DMS153 (cell line): ENCODE measurements around the gene NEXMIF.
"Not testable (repeated sequence)": the region's sequence is repeated elsewhere in the genome, so short reads cannot be mapped to it uniquely, and the experiment has no call there.

Experiments
- DNase-seq: peaks from one replicate; lab custom pipeline; 2025; lab: John Stamatoyannopoulos, UW

The NEXMIF gene

DNA sequence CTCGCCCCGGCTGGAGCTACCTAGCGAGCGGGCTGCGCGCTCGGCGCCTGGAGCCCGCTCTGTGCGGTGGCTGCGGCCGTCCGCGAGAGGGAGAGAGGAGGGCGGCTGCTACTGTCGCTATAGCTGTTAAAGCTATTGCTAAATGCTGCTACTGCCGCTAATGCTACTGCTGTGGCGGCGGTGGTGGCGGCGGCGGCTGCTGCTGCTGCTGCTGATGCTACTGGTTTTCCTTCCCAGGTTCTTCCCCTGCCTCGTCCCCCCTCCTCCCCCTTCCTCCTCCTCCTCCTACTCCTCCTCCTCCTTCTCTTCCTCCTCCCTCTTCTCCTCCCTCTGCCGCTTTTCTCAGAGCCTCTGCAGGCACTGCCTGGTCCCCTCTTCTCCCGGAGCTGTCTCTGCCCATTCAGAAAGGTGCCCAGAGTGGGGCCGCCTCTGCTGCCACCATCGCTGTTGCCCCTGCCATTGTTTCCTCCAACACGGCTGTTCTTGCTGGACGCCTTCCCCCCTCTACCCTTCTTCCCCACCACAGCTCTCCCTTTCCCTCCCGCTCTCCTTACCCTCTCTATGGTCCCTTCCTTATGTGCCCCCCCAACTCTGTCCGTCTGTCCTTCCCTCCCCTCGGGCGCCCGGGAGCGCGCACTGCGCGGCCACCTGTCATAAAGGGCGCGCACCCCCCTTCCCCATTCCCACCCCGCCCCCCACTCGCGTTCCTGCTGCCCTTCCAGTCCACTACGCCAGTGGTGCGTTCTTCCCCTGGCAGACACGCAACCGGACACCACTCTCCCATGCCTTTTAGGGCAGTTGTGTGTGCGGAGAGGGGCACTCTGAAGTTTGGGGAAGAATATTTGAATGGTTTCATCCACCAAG lies at the start of gene NEXMIF:
Gene NEXMIF, minus strand, starts transcription at position 228 of the 864 bp plus-strand sequence.
- peak; percentile 26 for DNase-seq

DNA sequence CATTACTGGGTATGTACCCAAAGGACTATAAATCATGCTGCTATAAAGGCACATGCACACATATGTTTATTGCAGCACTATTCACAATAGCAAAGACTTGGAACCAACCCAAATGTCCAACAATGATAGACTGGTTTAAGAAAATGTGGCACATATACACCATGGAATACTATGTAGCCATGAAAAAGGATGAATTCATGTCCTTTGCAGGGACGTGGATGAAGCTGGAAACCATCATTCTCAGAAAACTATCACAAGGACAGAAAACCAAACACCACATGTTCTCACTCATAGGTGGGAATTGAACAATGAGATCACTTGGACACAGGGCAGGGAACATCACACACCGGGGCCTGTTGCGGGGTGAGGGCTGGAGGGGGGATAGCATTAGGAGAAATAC lies 36.7 kb upstream of the NEXMIF start:
- not testable (repeated sequence) for DNase-seq

DNA sequence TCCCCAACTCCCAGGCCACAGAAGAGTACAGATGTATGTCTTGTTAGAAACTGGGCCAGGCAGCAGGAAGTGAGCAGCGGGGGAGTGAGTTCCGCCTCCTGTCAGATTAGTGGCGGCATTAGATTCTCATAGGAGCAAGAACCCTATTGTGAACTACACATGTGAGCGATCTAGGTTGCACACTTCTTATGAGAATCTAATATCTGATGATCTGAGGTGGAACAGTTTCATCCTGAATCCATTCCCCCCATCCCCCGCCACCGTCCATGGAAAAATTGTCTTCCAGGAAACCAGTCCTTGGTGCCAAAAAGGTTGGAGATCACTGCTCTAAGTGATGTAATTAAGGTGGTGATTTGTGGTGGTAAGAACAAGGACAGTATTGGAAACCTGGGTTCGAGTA lies 24.5 kb upstream of the NEXMIF start:
- no peak for DNase-seq

DNA sequence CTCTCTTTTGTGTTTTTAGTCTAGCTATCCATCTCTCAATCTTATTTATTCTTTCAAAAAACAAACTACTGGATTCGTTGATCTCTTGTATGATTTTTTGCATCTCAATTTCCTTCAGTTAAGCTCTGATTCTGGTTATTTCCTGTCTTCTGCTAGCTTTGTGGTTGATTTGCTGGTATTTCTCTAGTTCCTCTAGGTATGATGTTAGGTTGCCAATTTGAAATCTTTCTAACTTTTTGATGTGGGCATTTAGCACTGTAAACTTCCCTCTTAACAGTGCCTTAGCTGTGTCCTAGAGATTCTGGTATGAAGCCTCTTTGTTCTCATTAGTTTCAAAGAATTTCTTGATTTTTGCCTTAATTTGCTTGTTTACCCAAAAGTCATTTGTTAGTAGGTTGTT lies 15.2 kb upstream of the NEXMIF start:
- DNase-seq: no peak

DNA sequence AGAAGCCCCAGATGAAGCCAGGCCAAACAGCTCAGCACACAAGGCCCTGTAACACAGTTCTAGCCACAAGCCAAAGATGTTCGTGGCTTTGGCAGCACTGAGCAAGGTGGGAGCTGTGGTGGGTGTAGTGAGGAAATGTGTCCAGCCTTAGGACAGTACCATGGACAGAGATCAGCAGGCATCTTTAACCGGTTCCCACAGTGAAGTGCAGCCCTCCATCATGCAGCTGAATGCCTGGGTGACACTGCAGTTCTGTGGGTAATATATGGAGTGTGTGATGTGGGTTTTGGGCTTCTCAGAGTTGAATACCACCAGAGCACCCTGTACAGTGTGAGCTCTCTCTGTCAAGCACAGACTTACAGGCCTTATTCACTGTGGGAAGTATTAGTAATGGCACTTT lies 6.0 kb upstream of the NEXMIF start:
- no peak for DNase-seq

DNA sequence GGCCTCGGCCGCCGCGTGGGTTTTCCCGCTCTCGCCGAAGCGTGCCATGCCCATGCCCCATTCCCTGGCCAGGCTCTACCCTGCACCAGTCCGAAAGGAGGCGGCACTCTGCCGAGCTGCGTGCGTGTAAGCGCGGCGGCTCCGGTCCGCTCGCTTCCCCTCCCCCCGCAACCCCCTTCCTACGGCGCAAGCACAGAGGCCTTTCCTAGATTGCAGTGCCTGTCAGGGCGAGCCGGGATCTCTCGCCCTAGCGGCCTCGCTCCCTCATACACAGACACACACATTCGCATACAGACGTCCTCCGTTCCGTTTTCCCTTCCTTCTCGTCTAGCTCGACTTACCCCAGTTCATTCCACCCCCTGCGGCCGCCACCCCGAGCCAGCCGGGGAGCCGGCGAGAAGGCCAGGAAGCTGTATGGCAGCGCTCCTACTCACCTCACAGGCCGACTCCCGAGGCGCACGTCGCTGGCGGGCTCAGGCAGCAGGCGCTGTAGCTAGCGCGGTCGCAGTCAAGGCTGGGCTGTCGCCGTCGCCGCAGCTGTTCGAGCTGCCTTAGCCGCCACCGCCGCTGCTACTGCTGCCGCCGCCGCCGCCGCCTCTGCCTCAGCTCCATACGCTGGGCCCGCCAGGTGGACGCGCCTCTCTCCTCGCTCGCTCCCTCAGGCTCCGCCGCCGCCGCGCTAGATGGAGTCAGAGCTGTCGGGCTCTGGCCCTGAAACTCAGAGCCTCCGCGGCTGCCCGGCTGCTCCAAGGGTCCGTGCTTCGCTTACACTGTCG lies 615 bp downstream of the NEXMIF start:
- peak; percentile 55 for DNase-seq

DNA sequence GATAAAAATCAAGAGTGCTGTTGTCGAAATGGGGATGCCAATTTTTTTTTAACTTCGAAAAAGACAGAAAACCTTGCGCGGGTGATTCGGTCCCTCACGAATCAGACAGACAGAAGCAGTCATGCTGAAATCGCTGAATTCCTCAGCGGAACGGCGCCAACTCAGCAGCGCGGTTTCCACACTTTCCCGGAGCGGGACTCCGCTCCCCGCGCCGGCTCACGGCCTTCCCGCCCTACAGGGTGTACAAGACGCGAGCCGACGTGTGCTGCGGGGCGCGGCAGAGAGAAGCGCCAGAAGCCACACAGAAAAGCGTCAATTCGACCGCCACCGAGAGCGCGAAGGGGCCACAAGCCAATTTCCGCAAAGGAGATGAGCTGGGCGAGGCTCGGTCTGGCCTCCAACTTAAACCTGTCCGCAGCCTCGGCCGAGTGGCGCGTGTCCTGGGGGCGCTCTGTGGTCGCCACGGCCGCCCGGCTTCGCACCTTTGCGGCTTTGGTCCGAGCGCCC lies 1.3 kb downstream of the NEXMIF start:
- DNase-seq: no peak

DNA sequence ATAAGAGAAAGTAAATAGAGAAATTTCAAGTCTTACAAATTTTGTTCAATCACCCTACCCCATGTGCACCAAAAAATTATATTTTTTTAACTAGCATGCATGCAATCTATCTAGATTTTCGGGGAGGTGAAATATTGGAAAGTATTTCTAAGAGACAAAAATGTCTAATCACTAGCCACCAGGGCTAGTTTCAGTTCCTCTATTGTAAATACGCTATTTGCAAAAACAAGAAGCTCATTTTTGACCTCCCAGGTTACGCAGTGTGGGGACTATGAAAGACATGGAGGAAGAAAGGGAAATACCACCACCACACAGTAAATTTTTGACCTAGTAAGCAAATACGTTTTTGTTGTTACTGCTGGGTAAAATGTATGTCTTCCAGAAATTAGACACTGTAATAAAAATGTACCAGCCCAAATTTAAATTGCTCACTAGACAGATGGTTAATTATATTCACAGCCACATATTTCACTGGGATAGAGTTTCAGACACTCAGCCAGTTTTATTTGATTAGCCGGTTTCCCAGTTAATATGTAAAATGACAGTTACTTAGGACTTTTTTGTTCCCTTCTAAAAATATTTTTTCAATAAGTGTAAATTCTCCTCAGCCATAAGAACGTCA lies 2.2 kb downstream of the NEXMIF start:
- DNase-seq: no peak

DNA sequence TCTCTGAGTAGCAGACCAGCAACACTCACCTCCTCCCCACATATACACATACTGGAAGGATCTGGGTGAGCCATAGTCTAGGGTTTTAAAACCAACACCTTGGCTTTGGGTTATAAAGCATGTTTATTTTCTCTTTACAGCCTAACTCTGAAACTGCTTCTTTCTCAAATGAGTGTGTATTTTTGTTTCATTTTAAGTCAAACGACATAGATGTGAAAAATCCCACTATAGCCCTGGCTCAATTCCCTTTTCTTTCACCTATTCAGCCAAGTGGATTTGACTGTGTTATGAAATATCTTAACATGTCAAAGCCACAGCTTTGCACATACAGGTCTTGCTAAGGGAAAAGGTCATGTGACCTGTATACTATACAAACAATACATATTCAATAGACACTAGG lies 13.8 kb downstream of the NEXMIF start:
- DNase-seq: no peak

DNA sequence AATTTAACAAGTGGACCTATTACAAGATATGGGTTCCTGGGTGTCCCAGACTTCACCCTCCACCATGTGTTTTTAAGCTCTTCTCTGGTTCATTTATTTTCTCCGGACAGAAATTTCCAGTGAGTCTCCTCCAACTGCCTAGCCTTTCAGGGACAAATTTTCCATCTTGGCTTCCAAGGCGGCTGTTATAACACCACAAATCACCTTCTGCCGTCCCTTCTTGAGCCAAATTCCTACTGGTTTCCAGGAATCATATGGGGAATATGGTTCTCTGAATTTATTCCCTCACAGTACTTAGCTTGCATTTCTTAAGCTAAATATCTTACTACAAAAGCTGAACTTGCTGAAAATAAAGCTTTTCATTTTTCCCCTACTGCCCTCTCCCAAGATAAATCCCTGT lies 18.8 kb downstream of the NEXMIF start:
- DNase-seq: no peak

DNA sequence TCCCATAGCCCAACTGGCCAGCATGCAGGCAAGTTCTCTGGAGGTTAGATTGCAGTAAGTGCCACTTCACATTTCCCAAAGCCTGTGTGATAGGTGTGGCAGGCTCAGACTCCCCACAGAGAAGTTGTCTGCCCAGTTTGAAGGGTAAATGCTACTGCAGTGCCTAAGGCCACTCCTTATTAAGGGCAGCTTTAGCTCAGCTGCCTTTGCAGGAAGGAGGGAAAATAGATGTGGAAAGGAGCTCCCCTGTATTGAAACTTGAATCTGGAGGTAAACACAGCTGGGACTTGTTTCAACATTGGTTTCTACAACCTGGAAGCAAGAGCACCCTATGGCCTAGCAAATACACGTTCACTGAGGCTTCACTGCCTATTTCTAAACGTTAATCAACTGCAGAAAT lies 22.4 kb downstream of the NEXMIF start:
- DNase-seq: peak; percentile 93

DNA sequence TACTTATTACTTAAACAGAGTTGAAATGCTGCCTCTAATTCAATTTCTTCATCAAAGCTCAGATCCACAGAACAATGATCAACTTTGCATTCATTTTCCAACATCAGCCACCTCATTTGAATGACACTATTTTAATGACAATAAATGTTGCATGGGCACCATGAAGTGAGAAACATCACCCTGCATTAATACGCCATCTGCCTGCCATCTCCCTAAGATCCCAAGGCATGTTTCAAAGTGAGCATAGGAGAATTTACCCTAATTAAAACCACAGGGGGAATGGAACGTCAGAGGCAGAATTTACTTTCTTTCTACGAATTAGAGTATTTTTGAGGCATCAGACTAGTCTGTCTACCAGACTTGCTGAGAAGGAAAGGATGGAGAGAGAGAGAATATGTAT lies 32.7 kb downstream of the NEXMIF start:
- DNase-seq: no peak

DNA sequence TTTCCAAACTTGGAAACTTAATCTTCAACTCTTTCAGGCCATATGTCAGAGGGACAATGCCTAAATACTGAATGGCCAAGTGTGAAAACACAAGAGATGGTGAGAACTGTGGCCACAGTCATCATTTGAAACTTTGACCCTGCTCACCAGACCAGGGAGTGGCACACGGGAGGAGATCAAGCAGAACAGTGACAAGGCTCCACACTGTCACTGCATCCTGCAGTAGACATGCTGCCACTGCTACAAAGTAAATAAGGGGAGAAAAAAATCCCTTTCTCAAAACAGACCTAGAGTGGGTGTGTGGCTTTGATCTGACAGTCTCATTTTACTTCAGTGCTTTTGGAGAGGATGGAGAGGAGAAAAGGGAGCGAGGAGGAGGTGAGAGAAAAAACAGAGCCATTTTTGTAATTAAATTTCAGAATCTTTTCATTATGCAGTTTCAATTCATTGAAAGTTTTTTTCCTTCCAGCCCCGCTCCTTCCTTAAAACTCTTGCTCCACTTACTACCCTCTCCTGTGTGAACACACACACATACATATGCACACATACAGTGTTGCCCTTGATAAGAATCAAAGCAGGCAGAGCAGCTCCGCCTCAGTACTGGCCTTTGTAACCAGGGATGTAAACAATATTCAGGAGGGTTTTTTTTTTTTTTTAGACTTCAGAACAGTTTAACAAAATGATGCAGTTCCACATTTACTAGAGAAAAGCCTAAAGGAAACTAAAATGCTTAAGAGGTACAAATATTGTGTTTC lies 34.4 kb downstream of the NEXMIF start:
- DNase-seq: no peak

DNA sequence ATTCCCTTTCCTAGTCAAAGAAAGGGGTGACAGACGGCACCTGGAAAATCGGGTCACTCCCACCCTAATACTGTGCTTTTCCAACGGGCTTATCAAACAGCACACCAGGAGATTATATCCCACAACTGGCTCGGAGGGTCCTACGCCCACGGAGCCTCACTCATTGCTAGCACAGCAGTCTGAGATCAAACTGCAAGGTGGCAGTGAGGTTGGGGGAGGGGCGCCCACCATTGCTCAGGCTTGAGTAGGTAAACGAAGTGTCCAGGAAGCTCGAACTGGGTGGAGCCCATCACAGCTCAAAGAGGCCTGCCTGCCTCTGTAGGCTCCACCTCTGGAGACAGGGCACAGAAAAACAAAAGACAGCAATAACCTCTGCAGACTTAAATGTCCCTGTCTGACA lies 42.9 kb downstream of the NEXMIF start:
- DNase-seq: not testable (repeated sequence)

DNA sequence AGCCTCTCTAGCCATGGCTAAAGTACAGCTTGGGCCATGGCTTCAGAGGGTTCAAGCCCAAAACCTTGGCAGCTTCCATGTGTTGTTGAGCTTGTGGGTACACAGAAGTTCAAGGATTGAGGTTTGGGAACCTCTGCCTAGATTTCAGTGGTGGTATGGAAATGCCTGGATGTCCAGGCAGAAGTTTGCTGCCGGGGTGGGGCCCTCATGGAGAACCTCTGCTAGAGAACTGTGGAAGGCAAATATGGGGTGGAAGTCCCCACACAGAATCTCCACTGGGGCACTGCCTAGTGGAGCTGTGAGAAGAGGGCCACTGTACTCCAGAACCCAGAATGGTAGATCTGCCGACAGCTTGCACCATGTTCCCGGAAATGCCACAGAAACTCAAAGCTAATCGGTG lies 59.5 kb downstream of the NEXMIF start:
- DNase-seq: no peak

DNA sequence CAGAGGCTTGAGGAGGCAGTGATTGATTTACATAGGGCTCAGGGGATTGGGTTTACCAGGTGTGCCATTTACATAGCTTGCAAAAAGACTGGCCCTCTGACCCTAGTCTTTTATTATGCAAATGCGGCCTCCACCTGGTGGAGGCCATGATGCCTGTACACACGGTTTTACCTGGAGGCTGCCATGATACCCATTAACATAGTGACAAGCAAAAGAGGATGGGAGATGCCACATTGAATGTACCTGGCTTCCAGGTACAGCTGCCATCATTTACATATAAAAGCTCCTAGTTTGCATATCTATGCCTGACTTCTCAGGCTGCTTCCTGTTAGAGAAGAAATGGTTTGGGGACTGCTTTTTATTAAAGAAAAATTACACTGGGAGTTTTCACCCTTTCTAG lies 72.0 kb downstream of the NEXMIF start:
- no peak for DNase-seq

DNA sequence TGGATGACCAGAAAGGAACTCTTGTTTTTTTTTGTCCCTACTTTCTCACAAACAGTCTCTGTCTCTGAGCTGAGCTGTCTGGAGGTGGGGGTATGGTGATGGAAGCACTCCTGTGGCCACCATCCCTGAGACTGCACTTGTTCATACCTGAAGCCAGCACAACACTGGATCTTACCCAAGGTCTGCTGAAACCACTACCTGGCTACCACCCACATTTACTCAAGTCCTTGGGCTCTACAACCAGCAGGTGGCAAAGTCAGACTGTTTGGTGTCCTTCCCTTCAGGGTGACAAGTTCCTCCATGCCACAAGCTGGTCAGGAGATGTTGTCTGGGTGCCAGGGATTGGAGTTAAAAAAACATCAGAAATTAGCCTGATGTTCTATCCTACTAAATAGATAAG lies 89.7 kb downstream of the NEXMIF start:
- peak; percentile 3 for DNase-seq

DNA sequence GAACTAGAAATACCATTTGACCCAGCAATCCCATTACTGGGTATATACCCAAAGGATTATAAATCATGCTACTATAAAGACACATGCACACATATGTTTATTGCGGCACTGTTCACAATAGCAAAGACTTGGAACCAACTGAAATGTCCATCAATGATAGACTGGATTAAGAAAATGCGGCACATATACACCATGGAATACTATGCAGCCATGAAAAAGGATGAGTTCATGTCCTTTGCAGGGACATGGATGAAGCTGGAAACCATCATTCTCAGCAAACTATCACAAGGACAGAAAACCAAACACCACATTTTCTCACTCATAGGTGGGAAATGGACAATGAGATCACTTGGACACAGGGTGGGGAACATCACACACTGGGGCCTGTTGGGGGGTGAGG lies 105.5 kb downstream of the NEXMIF start:
- not testable (repeated sequence) for DNase-seq

DNA sequence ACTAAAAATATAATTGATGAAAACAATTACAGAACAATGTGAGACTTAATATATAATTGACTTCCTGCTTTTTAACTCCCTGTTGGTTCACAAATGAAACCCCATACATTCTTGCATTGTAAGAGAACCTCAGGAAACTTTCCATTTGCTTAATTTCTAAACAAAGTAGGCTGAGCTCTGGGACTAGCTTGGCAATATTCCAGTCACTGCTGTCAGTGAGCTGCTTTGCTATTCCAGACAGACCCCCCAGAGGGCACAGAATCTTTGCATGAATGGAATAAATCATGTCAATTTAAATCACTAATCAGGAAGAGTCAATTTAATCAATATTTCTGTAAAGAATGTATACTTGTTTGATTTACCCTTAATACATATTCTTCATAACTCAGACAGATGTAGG lies 110.6 kb downstream of the NEXMIF start:
- DNase-seq: no peak

DNA sequence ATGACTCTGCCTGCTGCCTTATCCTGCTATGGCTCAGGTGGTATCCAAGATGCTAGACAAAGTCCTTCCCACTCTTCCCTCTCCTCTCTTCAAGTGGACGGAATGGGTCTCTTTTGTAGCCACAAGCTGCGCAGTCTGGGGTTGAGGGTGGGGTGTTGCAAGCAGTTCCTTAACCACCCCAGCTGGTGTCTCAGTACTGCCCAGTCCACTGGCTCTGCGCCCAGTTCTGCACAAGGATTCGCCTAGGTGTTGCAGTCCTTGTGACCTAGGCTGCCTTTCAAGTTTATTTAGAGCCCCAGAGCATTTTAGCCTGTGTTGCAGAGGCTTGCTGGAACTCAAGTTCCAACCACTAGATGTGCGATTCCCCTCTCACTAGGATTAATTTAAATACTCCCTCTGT lies 120.7 kb downstream of the NEXMIF start:
- no peak for DNase-seq

DNA sequence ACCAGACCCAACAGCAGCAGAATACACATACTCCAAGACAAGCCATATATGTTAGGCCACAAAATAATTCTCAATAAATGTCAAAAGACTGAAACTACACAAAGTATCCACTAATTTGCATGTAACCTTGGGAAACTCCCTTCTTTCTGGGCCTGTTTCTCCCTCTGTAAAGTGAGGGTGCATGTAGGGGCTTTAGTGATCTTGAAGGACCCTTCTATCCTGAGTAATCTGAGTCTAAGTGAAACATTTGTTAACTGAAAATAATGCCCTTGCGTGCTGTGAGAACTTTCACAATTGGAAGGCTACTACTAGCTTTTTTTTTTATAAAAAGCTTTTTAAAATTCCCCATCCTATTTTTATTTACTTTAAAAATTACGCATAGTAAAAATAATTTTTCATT lies 125.2 kb downstream of the NEXMIF start:
- DNase-seq: no peak

DNA sequence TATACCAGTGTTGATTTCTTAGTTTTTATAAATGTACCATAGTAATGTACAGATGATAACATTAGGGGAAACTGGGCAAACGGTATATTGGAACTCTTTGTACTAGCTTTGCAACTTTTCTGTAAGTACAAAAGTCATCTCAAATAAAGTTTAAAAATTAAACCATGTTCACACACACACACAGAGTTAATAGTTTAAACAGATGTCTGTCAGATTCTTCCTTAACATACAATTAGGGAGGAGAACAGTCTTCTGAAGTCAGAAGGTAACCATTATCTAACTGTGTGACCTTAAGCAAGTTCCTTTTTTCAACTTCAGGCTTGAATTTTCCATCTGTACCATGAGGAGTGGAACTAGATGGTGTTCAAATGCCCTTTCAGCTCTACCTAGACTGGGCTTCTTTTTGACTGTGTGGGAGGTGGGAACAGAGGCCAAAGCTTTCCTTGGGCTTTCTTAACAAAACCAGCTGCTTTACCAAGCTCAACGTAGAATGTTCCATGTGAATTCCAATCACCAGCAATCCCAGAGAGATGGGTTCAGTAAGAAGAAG lies 127.8 kb downstream of the NEXMIF start:
- no peak for DNase-seq
